Colonic mucosa (tissue), 4 donors: ENCODE data around the gene RNF223. TPM values are rescaled to one million over a fixed set of nuclear protein-coding genes. Genes with fewer than 3 reads are reported as not detected.
A peak's percentile ranks its signal among the peaks of the same experiment; 100 is the strongest.
"Not testable (repeated sequence)": the region's sequence is repeated elsewhere in the genome, so short reads cannot be mapped to it uniquely, and the experiment has no call there.

Experiments
- DNase-seq: peaks from one replicate; pipeline ENCODE4 v3.0.0-alpha.2; 2020
- H3K27ac ChIP-seq: fragments of 200-600 bp; one replicate; pipeline ENCODE4 v1.8.0; 2021
- H3K27me3 ChIP-seq: fragments of 200-600 bp; one replicate; pipeline ENCODE4 v1.8.0; 2021
- H3K36me3 ChIP-seq: fragments of 200-600 bp; one replicate; pipeline ENCODE4 v1.8.0; 2021
- H3K4me1 ChIP-seq: fragments of 200-600 bp; one replicate; pipeline ENCODE4 v1.8.0; 2021; ENCODE audit warnings: mild to moderate bottlenecking
- H3K4me3 ChIP-seq: fragments of 200-600 bp; one replicate; pipeline ENCODE4 v1.8.0; 2021
- H3K9ac ChIP-seq, 2 donors: one replicate each; pipeline ENCODE4 v1.7.0; 2013; ENCODE audit warnings: control low read depth in 2 of 2, low read depth in 2 of 2, low read length in 2 of 2
- H3K9me3 ChIP-seq: fragments of 200-600 bp; one replicate; pipeline ENCODE4 v1.8.0; 2021
- intact Hi-C: fragments of 100-400 bp; cut with DNase I; formaldehyde crosslinking; loops from one replicate; pipeline ENCODE4 v1.14.1; 2022
- total RNA-seq, 2 donors: library from RNA; stranded (reverse); fragmentation: NEBNext Ultra II Directional in 1 of 2; extraction: Animal tissue kit (Norgen Biotek cat#: 25700) in 1 of 2; gene quantifications; one replicate each; pipeline ENCODE4 v1.2.1, GENCODE V29; 2021
- TF ChIP-seq, protein P1 (sequence below): fragments of 200-600 bp; IDR thresholded peaks from one replicate; pipeline ENCODE4 v1.8.0; 2022; ENCODE audit warnings: antibody characterized with exemption, mild to moderate bottlenecking
- donor health status: healthy.
- donor health status: DM: no; HTN: no; CAD: no.
- donor health status: DM: no; HTN: no; CAD: no.

RNF223 gene
- total RNA-seq, 2 donors from 2014 or later: 5.1 to 5.7 TPM

DNA sequence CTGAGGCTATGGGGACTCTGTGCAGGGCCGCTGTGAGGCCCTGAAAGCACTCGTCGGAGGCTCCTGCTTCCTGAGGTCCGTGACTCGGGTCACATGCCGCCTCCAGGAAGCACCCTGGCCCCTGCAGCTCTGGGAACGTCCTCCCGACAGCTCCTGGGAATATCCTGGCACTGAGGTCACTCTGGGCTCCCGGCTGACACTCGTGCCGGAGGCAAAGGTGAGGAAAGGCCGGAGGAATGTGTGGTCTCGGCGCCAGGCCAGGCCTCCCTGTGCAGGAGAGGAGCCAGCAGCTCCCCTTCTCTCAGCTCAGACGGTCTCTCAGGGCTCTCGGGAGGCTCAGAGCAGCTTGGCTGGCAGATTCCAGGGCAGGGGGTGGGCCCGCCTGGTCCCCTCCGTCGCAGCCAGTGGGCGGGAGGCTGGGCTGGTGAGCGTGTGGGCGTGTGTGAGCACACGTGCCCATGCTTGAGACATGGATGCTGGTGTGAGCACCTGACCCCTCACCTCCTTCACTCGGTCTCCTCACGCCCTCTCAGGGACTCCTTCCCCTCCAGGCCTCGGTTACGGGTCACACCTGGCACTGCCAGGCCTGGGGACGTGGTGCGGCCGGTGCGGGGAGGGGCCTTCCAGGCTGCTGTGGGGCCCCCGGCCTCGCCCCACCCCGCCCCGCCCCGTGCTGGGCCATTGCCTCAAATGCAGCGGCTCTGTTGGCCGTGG lies 5.5 kb upstream of the RNF223 start:
- Histone ChIP-seq H3K4me3 (peak overlapping the region; percentile 20), H3K27me3 (no peaks in the 10 kb centered on the region), H3K9me3 (no peaks in the 10 kb centered on the region), H3K27ac (no peak overlapping the region), H3K36me3 (no peaks in the 10 kb centered on the region), H3K4me1 (peaks cover 10% of the 10 kb centered on the region), H3K9ac (peak overlapping the region; percentile 33 to 71)
- intact Hi-C loops: no loop called here
- DNase-seq: peak; percentile 65
- TF ChIP-seq, protein P1, sequence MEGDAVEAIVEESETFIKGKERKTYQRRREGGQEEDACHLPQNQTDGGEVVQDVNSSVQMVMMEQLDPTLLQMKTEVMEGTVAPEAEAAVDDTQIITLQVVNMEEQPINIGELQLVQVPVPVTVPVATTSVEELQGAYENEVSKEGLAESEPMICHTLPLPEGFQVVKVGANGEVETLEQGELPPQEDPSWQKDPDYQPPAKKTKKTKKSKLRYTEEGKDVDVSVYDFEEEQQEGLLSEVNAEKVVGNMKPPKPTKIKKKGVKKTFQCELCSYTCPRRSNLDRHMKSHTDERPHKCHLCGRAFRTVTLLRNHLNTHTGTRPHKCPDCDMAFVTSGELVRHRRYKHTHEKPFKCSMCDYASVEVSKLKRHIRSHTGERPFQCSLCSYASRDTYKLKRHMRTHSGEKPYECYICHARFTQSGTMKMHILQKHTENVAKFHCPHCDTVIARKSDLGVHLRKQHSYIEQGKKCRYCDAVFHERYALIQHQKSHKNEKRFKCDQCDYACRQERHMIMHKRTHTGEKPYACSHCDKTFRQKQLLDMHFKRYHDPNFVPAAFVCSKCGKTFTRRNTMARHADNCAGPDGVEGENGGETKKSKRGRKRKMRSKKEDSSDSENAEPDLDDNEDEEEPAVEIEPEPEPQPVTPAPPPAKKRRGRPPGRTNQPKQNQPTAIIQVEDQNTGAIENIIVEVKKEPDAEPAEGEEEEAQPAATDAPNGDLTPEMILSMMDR: no peak

GRCh38 chr1:1077396-1077795 lies 3.3 kb upstream of the RNF223 start:
- peaks cover 13% of the 10 kb centered on the region for H3K4me1 ChIP-seq
- H3K27me3 ChIP-seq, H3K36me3 ChIP-seq, H3K4me3 ChIP-seq, H3K9ac ChIP-seq, H3K27ac ChIP-seq, H3K9me3 ChIP-seq, DNase-seq, intact Hi-C loops: not testable (repeated sequence)

DNA sequence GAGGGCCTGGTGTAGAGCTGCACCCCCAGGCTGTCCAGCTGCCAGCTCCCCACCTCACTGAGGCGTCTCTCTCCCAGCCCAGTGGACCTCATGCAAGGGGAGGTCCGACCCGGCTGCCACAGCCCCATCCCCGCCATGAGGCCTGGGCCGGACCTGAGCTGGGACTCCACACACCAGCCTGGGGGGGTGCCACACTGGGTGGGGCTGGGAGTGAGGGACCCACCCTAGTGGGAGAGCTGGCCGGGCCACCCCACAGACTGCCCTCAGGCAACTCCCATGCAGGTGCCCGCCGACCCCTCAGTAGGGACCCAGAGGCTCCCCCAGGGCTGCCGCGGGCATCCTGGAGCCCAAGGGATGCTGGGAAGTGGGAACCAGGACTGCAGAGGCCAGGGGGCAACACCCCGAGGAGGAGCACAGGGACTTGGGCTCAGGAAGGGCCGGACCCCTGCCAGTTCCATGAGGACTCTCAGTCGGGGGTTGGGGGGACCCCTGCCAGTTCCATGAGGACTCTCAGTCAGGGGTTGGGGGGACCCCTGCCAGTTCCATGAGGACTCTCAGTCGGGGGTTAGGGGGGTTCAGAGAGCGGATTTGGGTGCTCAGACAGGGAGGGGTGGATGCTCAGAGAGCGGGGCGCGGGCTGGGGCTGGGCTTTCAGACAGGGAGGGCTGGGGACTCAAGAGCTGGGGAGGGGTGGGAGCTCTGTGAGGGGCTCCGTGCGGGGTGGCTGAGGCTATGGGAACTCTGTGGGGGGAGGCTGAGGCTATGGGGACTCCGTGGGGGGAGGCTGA lies 1.2 kb upstream of the RNF223 start:
- no peaks in the 10 kb centered on the region for H3K9me3 ChIP-seq
- intact Hi-C loops: no loop called here
- no peaks in the 10 kb centered on the region for H3K36me3 ChIP-seq
- TF ChIP-seq, protein P1: no peak
- no peak overlapping the region for H3K27ac ChIP-seq
- H3K9ac ChIP-seq: no peak overlapping the region
- H3K4me1 ChIP-seq: peaks cover 13% of the 10 kb centered on the region
- H3K4me3 ChIP-seq: no peak overlapping the region
- H3K27me3 ChIP-seq: peaks cover 4% of the 10 kb centered on the region
- no peak for DNase-seq

DNA sequence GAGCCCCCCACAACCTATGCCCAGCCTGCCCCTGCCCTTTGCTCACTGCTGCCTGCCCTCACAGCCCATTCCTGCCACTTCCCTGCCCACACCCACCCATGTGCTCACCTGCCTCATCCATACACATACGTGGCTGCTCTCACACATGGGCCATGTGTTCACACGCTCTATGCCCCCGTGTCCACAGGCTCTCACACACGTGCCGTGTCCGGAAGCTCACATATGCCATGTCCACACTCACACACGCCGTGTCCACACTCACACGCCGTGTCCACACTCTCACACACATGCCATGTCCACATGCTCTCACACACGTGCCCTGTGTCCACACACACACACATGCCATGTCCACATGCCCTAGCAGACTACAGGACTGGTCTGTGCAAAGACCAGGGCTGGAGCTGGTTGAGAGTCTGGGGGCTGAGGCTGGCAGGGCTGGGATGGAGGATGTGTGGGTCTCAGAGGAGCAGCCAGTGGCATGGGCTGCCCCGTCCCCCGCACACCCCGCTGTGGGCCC lies 583 bp upstream of the RNF223 start:
- Histone ChIP-seq H3K9ac (no peak overlapping the region), H3K27ac (peak overlapping the region; percentile 77), H3K9me3 (no peaks in the 10 kb centered on the region), H3K36me3 (no peaks in the 10 kb centered on the region), H3K27me3 (peaks cover 4% of the 10 kb centered on the region), H3K4me3 (no peak overlapping the region), H3K4me1 (peaks cover 9% of the 10 kb centered on the region)
- intact Hi-C loops: no loop called here
- no peak for DNase-seq
- TF ChIP-seq, protein P1: no peak

DNA sequence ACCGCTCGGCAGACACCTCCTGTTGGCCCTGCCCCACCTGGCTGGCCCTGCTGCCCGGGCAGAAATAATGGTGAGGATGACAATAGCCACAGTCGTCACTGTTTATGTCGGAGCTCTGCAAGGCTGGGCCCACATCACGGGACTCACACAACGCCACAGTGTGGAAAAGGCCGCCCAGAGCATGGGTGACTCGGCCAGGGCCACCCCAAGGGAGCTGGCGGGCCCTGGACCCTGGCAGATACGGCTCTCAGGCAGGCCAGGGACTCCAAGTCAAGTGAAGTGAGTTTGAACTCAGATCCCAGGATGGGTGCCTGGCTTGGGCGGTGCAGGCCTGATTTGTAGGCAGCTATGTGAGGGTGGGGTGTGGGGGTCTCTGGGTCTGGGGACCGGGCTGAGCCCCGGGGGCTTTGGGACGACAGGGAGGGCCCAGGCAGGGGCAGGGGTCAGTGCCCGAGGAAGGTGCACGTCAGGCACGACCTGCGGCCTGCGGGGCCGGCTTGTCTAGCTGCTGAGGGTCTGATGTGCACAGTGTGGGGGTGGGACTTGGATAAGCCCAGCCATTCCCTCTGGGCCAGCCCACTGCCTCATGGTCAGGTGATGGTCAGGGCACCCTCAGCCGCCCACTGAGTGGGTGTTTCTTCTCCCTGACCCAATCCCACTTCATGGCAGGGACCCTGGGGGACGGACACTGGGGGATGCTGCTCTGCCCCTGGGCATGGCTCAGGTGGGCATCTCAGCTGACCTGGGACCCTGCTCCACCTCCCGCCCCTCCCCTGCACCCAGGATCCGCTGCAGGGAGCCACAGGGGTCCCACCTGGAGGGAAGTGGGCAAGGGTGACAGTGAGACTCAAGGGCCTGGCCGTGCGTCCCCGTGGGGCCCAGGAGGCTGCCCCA lies 1.0 kb downstream of the RNF223 start:
- H3K27ac ChIP-seq: peak overlapping the region; percentile 77
- peak overlapping the region; percentile 28 for H3K4me3 ChIP-seq
- H3K4me1 ChIP-seq: peaks cover 5% of the 10 kb centered on the region
- DNase-seq: no peak
- H3K9me3 ChIP-seq: no peaks in the 10 kb centered on the region
- H3K36me3 ChIP-seq: no peaks in the 10 kb centered on the region
- intact Hi-C loops: no loop called here
- H3K9ac ChIP-seq: peak overlapping the region; percentile 46 to 55
- H3K27me3 ChIP-seq: peaks cover 4% of the 10 kb centered on the region
- TF ChIP-seq, protein P1: no peak
